GM19025 (cell line): Measurements from ENCODE around the gene LRRC74B.
"Not testable (repeated sequence)": the region's sequence is repeated elsewhere in the genome, so short reads cannot be mapped to it uniquely, and the experiment has no call there.

Experiments
- ATAC-seq: cut with Tn5 transposase; IDR thresholded peaks from one replicate; pipeline ENCODE4 v1.9.1; 2021; ENCODE audit warnings: mild to moderate bottlenecking, low read depth, moderate library complexity; ENCODE audit not compliant: unreplicated experiment

The LRRC74B gene

GRCh38 chr22:21073482-21073881 lies 27.7 kb downstream of the LRRC74B start:
- no peak for ATAC-seq

GRCh38 chr22:21074102-21074715 lies 28.5 kb downstream of the LRRC74B start:
- ATAC-seq = no peak

GRCh38 chr22:21075516-21076138 lies 29.9 kb downstream of the LRRC74B start:
- no peak for ATAC-seq

DNA sequence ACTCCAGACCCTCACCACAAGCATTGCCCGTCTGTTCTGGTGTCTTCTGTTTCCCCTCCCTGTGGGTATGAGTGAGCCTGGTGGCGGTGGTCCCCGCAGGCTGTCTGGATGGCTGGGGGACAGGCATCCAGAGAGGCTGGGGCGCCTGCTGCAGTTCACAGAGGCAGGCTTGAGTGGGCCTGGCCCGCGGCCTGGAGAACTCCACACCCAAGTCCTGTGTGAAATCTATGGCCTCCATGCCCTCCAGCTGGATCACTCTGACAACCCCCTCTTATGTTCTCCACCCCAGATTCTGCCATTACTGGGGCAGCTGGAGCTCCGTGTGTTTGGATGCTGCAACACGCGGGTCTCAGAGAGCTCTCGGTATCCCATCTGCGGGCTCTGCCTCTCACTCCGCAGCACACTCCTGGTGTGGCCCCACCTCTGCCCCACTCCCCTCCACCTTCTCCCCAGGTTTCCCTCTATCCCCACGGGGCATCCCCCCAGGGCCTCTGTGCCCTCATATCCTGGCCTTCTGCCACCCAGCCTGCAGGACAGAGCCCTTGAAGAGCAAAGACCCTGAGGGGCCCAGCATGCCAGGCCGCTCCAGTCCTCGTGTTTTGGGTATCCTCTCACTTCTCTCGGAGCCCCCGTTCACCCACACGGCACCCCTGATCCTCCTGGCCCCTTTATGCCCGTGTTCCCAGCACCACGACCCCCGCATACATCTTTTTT lies 31.3 kb downstream of the LRRC74B start:
- no peak for ATAC-seq

- no peak for ATAC-seq
Measured at GRCh38 chr22:21077884-21078508, 32.2 kb downstream of the LRRC74B start.

DNA sequence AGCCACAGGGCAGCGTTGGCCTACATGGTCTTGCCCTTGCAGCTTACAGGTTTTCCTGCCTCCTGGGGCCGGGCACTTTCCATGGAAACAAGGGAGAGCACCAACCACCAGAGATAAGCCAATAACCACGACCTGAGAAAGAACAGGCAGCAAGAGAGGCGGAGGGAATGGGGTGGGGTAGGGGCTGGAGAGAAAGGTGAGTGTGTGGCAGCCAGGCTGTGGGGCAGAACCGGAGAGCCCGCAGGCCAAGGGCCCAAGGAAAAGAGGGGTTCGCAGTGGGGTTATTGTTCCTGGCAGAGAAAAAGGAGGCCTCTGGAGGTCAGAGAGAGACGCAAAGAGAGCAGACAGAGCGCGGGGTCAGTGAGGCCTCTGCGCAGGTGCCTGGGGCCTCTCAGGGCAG lies 33.2 kb downstream of the LRRC74B start:
- no peak for ATAC-seq

GRCh38 chr22:21079493-21079892 lies 33.7 kb downstream of the LRRC74B start:
- no peak for ATAC-seq

GRCh38 chr22:21080435-21081137 lies 34.8 kb downstream of the LRRC74B start:
- no peak for ATAC-seq

DNA sequence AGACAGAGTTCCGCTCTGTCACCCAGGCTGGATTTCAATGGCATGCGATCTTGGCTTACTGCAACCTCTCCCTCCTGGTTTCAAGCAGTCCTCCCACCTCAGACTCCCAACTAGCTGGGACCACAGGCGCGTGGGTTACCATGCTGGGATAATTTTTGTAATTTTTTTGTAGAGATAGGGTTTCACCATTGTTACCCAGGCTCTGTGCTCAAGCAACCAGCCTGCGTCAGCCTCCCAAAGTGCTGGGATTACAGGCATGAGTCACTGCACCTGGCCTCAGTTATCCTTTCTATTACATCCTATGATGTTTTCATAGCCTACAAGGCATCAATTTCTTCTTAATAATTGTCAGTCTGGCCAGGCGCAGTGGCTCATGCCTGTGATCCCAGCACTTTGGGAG lies 36.5 kb downstream of the LRRC74B start:
- no peak for ATAC-seq

DNA sequence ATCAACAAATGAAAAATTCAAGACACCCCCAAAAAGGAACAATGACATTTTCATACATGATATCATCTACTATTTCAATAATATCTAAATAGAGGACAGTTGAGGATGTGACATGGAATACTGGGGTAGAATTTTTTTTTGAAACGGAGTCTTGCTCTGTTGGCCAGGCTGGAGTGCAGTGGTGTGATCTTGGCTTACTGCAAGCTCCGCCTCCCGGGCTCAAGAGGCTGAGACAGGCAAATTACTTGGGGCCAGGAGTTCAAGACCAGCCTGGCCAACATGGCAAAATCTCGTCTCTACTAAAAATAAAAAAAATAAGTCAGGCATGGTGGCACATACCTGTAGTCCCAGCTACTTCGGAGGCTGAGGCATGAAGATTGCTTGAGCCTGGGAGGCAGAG lies 41.4 kb downstream of the LRRC74B start:
- no peak for ATAC-seq

DNA sequence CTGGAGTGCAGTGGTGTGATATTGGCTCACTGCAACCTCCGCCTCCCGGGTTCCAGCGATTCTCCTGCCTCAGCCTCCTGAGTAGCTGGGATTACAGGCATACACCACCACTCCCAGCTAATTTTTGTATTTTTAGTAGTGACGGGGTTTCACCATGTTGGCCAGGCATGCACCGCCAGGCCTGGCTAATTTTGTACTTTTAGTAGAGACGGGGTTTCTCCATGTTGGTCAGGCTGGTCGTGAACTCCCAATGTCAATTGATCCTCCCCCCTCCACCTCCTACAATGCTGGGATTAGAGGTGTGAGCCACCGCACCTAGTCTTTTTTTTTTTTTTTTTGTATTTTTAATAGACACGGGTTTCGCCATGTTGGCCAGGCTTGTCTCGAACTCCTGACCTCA lies 42.2 kb downstream of the LRRC74B start:
- ATAC-seq = not testable (repeated sequence)

- ATAC-seq = not testable (repeated sequence)
Measured at GRCh38 chr22:21091220-21091619, 45.5 kb downstream of the LRRC74B start.

GRCh38 chr22:21092797-21093554 lies 47.2 kb downstream of the LRRC74B start:
- no peak for ATAC-seq

DNA sequence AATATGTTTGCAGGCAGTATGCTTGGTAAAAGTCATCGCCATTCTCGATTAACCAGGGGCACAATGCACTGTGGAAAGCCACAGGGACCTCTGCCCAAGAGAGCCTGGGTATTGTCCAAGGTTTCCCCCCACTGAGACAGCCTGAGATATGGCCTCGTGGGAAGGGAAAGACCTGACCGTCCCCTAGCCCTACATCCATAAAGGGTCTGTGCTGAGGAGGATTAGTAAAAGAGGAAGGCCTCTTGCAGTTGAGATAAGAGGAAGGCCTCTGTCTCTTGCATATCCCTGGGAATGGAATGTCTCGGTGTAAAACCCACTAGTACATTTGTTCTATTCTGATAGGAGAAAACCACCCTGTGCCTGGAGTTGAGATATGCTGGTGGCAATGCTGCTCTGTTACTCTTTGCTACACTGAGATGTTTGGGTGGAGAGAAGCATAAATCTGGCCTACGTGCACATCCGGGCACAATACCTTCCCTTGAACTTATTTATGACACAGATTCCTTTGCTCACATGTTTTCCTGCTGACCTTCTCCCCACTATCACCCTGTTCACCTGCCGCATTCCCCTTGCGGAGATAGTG lies 47.9 kb downstream of the LRRC74B start:
- not testable (repeated sequence) for ATAC-seq

DNA sequence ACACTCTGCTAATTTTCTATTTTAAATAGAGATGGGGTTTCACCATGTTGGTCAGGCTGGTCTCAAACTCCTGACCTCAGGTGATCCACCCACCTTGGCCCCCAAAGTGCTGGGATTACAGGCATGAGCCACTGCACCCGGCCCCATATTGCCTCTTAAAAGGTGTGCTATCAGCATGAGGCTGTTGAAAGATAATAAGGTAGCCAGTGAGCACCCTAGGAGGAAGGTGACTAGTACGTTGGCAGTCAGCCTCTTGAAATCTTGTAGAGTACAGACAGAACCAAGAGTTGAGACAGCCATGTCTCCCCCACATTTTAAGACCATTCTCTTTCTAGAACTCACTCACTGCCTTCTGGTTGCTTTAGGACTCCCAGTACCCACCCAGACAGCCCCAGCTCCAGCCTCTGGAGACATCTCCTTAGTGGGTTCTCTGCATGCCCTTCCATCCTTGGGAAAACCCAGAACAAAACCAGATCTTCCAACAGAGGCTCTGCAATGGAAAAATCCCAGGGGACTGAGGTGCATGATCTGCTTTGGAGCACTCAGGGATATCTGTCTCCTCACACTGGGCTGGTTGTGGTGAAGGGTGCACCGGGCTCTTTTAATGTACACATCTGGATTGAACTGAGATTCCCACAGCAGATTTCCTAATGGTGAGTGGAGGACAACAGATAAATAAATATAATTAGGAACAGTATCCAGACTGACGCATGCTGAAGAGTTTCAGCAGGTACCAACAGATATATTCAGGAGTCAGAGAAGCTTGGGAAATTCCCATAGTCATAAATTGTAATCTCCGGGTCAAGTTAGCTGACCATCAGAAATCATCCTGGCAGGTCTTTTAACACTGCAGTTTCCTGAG lies 49.4 kb downstream of the LRRC74B start:
- no peak for ATAC-seq

DNA sequence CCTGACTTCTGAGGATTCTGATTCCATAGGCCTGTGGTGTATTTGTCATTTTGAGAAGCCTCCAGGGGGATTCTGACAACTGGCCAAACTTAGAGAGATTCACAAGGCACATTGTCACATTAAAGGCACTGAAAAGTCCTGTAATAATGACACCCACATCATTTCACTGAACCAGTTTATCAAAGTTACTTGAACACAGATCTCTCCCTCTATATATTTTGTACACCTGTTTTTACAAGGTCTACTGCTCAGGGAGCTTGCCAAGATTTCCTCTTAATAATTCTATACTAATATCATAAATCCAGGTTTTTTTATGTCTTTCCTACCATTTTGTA lies 50.0 kb downstream of the LRRC74B start:
- no peak for ATAC-seq

- ATAC-seq = not testable (repeated sequence)
Measured at GRCh38 chr22:21096878-21097277, 51.1 kb downstream of the LRRC74B start.

GRCh38 chr22:21098099-21098671 lies 52.4 kb downstream of the LRRC74B start:
- no peak for ATAC-seq

- no peak for ATAC-seq
Measured at GRCh38 chr22:21099578-21099977, 53.8 kb downstream of the LRRC74B start.
